OCI-LY7 (cell line): Measurements from ENCODE around the gene WDR43.

ENCODE experiments used
- EZH2phosphoT487 ChIP-seq: fragments of 200-600 bp; sonication (generic); IDR thresholded peaks from 2 replicates; pipeline ENCODE4 v1.6.1; 2018; ENCODE audit warnings: low read depth, borderline replicate concordance, mild to moderate bottlenecking, mixed run types, antibody characterized with exemption, low read length, moderate library complexity, mixed read lengths
- TF ChIP-seq, protein P1 (sequence below): fragments of 200-600 bp; sonication (generic); conservative IDR thresholded peaks from 2 replicates; pipeline ENCODE4 v1.5.1; 2014; ENCODE audit warnings: mild to moderate bottlenecking, antibody characterized with exemption, low read length, moderate library complexity, mixed read lengths

DNA sequence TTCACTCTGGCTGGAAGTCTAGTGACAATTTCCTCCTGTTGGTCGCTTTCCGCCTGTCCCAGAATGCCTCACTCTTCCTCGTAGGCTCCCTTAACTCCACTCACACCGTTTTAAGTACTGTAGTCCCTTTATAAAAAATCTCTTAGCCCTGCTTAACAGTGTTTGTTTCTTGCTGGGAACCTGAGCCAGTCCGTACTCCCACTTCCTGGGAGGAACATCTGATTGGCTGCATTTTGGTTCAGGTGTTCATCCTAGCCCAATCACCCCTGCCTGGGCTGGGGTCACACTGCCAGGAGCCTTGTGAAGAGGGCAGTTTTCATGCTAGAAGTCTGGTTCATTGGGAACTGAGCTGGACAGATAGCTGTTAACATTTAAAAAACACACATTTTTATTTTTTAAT is 61.0 kb downstream of the WDR43 start:
- TF ChIP-seq, protein P1, sequence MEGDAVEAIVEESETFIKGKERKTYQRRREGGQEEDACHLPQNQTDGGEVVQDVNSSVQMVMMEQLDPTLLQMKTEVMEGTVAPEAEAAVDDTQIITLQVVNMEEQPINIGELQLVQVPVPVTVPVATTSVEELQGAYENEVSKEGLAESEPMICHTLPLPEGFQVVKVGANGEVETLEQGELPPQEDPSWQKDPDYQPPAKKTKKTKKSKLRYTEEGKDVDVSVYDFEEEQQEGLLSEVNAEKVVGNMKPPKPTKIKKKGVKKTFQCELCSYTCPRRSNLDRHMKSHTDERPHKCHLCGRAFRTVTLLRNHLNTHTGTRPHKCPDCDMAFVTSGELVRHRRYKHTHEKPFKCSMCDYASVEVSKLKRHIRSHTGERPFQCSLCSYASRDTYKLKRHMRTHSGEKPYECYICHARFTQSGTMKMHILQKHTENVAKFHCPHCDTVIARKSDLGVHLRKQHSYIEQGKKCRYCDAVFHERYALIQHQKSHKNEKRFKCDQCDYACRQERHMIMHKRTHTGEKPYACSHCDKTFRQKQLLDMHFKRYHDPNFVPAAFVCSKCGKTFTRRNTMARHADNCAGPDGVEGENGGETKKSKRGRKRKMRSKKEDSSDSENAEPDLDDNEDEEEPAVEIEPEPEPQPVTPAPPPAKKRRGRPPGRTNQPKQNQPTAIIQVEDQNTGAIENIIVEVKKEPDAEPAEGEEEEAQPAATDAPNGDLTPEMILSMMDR = no peak
- TF ChIP-seq EZH2phosphoT487 = no peak
